Prostate gland (tissue), 2 donors: ENCODE data around the gene PPP4R1. TPM values are rescaled to one million over a fixed set of nuclear protein-coding genes. Genes with fewer than 3 reads are reported as not detected.

Experiments used
- DNase-seq: peaks from one replicate; pipeline ENCODE4 v3.0.0-alpha.2; 2019; ENCODE audit warnings: low spot score
- H3K27ac ChIP-seq, 2 donors: fragments of 200-600 bp; sonication (generic); 2 replicates each; pipeline ENCODE4 v1.5.1; 2017 to 2019
- H3K27me3 ChIP-seq: fragments of 200-600 bp; sonication (generic); replicated peaks from 2 replicates; pipeline ENCODE4 v1.5.1; 2019; ENCODE audit not compliant: insufficient read depth
- H3K36me3 ChIP-seq, 2 donors: fragments of 200-600 bp; sonication (generic); 1 replicate in 1 of 2; 2 replicates in 1 of 2; pipeline versions ENCODE4 v1.5.1 to v1.8.1; 2017 to 2019
- H3K4me1 ChIP-seq: fragments of 200-600 bp; sonication (generic); replicated peaks from 2 replicates; pipeline ENCODE4 v1.5.1; 2019
- H3K4me3 ChIP-seq, 2 donors: fragments of 200-600 bp; sonication (generic); 2 replicates each; pipeline ENCODE4 v1.5.1; 2017 to 2019
- H3K9me3 ChIP-seq: fragments of 200-600 bp; sonication (generic); 2 replicates; pipeline ENCODE4 v1.5.1; 2017
- POLR2A ChIP-seq: fragments of 450-650 bp; IDR thresholded peaks from one replicate; pipeline ENCODE4 v1.6.1; 2016; ENCODE audit warnings: antibody characterized with exemption, mild to moderate bottlenecking
- POLR2AphosphoS5 ChIP-seq: sonication (generic); formaldehyde crosslinking; IDR thresholded peaks from one replicate; pipeline ENCODE4 v1.6.1; 2017; ENCODE audit warnings: antibody characterized with exemption
- WGBS: methylation state at CpG from one replicate; pipeline ENCODE4 v1.1.5; 2018; 5-methylcytosine and 5-hydroxymethylcytosine counted together
- intact Hi-C: fragments of 100-400 bp; cut with DNase I; formaldehyde crosslinking; loops from one replicate; pipeline ENCODE4 v1.14.2; 2022
- total RNA-seq, 2 donors: library from RNA; depleted of rRNA; stranded (reverse); fragments of >200 nt; gene quantifications; one replicate each; pipeline ENCODE4 v1.1.0, GENCODE V29; 2016
- TF ChIP-seq, protein P1 (sequence below), 4 experiments: fragments of 200-600 bp in 2 of 4; fragments of 450-650 bp in 2 of 4; sonication (generic) in 2 of 4; IDR thresholded peaks; 1 replicate in 3 of 4; 2 replicates in 1 of 4; pipeline ENCODE4 v1.5.1; 2016 to 2019; ENCODE audit warnings: antibody characterized with exemption in 4 of 4, mild to moderate bottlenecking in 2 of 4, moderate library complexity in 2 of 4

Gene PPP4R1, protein sequence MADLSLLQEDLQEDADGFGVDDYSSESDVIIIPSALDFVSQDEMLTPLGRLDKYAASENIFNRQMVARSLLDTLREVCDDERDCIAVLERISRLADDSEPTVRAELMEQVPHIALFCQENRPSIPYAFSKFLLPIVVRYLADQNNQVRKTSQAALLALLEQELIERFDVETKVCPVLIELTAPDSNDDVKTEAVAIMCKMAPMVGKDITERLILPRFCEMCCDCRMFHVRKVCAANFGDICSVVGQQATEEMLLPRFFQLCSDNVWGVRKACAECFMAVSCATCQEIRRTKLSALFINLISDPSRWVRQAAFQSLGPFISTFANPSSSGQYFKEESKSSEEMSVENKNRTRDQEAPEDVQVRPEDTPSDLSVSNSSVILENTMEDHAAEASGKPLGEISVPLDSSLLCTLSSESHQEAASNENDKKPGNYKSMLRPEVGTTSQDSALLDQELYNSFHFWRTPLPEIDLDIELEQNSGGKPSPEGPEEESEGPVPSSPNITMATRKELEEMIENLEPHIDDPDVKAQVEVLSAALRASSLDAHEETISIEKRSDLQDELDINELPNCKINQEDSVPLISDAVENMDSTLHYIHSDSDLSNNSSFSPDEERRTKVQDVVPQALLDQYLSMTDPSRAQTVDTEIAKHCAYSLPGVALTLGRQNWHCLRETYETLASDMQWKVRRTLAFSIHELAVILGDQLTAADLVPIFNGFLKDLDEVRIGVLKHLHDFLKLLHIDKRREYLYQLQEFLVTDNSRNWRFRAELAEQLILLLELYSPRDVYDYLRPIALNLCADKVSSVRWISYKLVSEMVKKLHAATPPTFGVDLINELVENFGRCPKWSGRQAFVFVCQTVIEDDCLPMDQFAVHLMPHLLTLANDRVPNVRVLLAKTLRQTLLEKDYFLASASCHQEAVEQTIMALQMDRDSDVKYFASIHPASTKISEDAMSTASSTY
- 10 to 100 TPM; 39.1 to 67.0 TPM for total RNA-seq

DNA sequence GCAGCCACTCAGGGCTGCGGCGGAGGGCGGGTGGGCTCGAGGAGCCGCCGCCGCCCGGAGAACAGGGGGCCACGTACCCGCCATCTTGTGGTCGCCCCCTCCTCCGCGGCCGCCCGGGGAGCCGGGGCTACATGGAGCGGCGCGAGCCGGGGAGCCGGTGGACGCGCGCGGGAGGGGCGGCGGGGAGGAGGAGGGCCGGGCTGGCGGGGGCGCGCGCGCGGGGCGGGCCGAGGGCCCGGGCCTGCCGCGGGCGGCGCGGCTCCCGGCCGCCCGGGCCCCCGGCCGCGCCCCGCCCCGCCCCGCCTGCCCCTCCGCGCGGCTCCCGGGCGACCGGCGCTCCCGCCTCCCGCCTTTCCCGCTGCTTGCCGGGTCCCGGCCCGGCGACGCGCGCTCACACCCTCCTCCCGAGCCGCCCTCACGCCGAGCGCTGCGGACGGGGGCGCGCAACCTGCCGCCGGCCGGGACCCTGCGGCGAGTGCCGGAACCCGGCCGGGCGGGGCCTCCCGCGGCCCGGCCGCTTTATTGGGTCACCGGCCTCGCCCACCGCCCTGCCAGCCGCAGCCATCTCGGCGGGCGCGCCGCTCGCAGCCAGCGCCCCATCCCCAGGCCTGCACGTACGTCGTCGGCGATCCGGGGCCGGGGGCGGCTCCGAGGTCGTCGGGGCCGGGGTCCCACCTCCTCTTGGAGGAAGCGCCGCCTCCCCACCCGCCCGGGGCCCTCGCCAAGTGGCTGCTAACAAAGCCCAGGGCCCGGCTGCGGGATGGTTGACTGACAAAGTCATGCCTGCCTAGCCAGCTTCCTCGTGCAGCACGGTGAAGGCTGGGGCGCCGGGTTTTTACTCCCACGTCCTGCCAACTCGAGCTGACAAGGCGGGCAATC, at the start of gene PPP4R1:
Gene PPP4R1, minus strand, starts transcription at position 159 of the 879 bp plus-strand sequence. Its CDS starts 75 bp downstream, at position 84.
- Histone ChIP-seq H3K4me1 (no peaks in the 10 kb centered on the region), H3K9me3 (no peaks in the 10 kb centered on the region), H3K27me3 (no peaks in the 10 kb centered on the region), H3K36me3 (no peaks in the 10 kb centered on the region), H3K27ac (peak within 1 kb of the TSS; percentile 91 to 97), H3K4me3 (peak within 1 kb of the TSS; percentile 84 to 92)
- peak; percentile 73 for DNase-seq
- TF ChIP-seq POLR2A (peak; percentile 43), POLR2AphosphoS5 (no peak)
- TF ChIP-seq, protein P1, sequence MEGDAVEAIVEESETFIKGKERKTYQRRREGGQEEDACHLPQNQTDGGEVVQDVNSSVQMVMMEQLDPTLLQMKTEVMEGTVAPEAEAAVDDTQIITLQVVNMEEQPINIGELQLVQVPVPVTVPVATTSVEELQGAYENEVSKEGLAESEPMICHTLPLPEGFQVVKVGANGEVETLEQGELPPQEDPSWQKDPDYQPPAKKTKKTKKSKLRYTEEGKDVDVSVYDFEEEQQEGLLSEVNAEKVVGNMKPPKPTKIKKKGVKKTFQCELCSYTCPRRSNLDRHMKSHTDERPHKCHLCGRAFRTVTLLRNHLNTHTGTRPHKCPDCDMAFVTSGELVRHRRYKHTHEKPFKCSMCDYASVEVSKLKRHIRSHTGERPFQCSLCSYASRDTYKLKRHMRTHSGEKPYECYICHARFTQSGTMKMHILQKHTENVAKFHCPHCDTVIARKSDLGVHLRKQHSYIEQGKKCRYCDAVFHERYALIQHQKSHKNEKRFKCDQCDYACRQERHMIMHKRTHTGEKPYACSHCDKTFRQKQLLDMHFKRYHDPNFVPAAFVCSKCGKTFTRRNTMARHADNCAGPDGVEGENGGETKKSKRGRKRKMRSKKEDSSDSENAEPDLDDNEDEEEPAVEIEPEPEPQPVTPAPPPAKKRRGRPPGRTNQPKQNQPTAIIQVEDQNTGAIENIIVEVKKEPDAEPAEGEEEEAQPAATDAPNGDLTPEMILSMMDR (IDR thresholded peaks at IDR 0.05) = no peak
- intact Hi-C loops = loop anchor here (5.0 to 10.0 kb wide), 2 partner anchors 90 to 158 kb away; partner anchors contain the start of gene RAB31
- 2% methylated on average over 31 of the region's 127 CpGs for whole genome bisulfite sequencing

DNA sequence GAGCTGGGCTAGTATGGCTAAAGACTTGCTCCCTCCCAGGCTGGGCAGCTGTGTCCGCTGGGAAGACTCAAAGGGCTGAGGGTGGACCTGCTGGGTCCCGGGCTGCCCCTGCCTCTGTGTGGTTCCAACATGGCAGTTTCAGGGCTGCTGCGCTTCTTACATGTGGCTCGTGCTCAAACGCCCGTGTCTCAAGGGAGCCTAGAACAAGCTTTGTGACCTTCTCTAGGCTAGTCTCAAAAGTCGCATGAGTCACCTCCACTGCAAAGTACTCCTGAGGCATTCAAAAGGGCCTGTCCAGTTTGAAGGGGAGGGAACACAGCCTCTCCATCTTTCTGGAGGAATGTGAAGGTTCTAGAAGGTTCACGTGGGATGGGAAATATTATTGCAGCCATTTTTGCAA, 49.0 kb upstream of the PPP4R1 start:
- H3K4me1 ChIP-seq = no peaks in the 10 kb centered on the region
- no peaks in the 10 kb centered on the region for H3K27me3 ChIP-seq
- 94% methylated on average over 8 of the region's 8 CpGs for WGBS
- H3K4me3 ChIP-seq = no peak overlapping the region
- no peak for DNase-seq
- no peak for TF ChIP-seq POLR2A
- TF ChIP-seq, protein P1 (IDR thresholded peaks at IDR 0.05) = no peak
- TF ChIP-seq POLR2AphosphoS5 = no peak
- no peaks in the 10 kb centered on the region for H3K36me3 ChIP-seq
- no peaks in the 10 kb centered on the region for H3K9me3 ChIP-seq
- intact Hi-C loops = no loop called here
- H3K27ac ChIP-seq = no peak overlapping the region

DNA sequence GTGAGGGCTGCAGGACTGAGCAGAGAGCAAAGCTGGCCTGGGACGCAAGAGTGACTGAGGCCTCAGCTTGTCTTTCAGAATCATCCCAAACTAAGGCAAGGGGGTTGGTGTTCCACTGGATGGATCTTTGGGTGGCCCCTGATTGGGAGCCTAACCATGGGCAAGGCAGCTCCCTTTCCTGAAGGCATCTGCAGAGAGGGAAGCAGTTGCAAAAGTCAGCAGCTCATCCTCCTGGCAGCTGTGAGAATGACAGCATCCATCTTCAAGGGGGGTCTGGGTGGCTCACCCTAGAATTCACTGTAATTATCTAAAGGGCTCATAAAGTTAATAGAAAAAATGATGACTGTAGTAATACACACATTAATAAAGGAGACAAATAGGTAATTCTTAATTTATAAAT, 47.2 kb upstream of the PPP4R1 start:
- H3K4me1 ChIP-seq = no peaks in the 10 kb centered on the region
- H3K4me3 ChIP-seq = no peak overlapping the region
- no peak for TF ChIP-seq POLR2AphosphoS5
- TF ChIP-seq, protein P1 (IDR thresholded peaks at IDR 0.05) = no peak
- no peak for TF ChIP-seq POLR2A
- no peaks in the 10 kb centered on the region for H3K9me3 ChIP-seq
- 100% methylated on average over 1 of the region's 1 CpG for WGBS
- H3K27ac ChIP-seq = no peak overlapping the region
- no peaks in the 10 kb centered on the region for H3K36me3 ChIP-seq
- no peak for DNase-seq
- no peaks in the 10 kb centered on the region for H3K27me3 ChIP-seq
- intact Hi-C loops = no loop called here

DNA sequence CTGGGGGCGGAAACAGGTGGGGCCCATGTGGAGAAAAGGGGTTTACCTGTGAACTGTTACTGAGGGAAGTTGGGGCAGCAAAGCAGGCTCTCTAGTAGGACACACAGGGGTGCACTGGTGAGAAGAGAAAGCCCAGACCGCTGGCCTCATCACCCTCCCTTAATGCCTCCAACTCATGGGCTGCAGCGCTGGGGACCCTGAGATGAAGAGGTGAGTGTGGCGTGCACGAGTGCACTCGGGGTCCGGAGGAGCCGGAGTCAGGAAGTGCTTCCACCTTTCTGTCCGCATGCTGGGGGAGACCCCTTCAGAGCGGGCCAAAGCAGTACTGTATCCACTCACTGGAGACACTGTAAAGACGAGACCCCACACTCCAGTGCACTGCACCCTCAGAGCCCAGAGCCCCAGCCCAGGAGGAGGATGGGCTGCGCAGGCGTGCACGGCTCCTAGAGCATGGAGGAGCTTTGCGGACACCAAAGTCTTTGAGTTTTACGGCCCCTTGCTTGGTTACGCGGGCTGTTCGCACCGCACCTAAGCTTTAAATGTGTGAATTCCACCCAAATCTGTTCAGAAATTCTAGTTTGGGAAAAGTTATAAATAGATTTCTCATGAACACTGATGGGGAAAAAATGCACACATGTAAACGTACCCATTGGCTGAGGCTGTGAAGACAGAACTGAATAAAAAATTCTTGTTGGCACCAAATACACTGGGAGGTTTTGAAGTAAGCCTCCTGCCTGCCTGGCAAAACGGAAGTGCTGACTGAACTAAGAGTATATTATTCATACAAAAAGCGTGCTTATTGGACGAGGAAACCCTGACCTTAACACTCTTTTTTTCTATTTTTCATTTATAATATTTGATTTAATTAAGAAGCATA, 45.4 kb upstream of the PPP4R1 start:
- no peak for DNase-seq
- no peak for TF ChIP-seq POLR2A
- TF ChIP-seq, protein P1 (IDR thresholded peaks at IDR 0.05) = no peak
- TF ChIP-seq POLR2AphosphoS5 = no peak
- H3K4me1 ChIP-seq = no peaks in the 10 kb centered on the region
- WGBS = 92% methylated on average over 24 of the region's 24 CpGs
- H3K36me3 ChIP-seq = no peaks in the 10 kb centered on the region
- H3K9me3 ChIP-seq = no peaks in the 10 kb centered on the region
- H3K27me3 ChIP-seq = no peaks in the 10 kb centered on the region
- H3K27ac ChIP-seq = no peak overlapping the region
- intact Hi-C loops = no loop called here
- no peak overlapping the region for H3K4me3 ChIP-seq
